ENCODE data around the gene SLC16A7. TPM values are rescaled to one million over a fixed set of nuclear protein-coding genes. Genes with fewer than 3 reads are reported as not detected.

SLC16A7 gene
- total RNA-seq, 1 donor, result 170 TPM

- TF ChIP-seq CTCF (IDR thresholded peaks at IDR 0.05; ENCODE audit: insufficient read depth, low read length), result no peak
- DNase-seq (ENCODE audit: low read depth), result no peak
- no peak overlapping the region for H3K4me3 ChIP-seq (ENCODE audit: low read depth, low read length)
Measured at GRCh38 chr12:59624732-59625460, 29.1 kb downstream of the SLC16A7 start.

- H3K4me3 ChIP-seq (ENCODE audit: low read depth, low read length), result no peak overlapping the region
- no peak for TF ChIP-seq CTCF (IDR thresholded peaks at IDR 0.05; ENCODE audit: insufficient read depth, low read length)
- peak; percentile 13 for DNase-seq (ENCODE audit: low read depth)
Measured at GRCh38 chr12:59626382-59626781, 30.6 kb downstream of the SLC16A7 start.

- no peak overlapping the region for H3K4me3 ChIP-seq (ENCODE audit: low read depth, low read length)
- DNase-seq (ENCODE audit: low read depth), result no peak
- no peak for TF ChIP-seq CTCF (IDR thresholded peaks at IDR 0.05; ENCODE audit: insufficient read depth, low read length)
Measured at GRCh38 chr12:59627582-59627981, 31.8 kb downstream of the SLC16A7 start.

GRCh38 chr12:59629890-59630289 is 34.1 kb downstream of the SLC16A7 start:
- no peak for TF ChIP-seq CTCF (IDR thresholded peaks at IDR 0.05; ENCODE audit: insufficient read depth, low read length)

GRCh38 chr12:59632408-59632807 is 36.6 kb downstream of the SLC16A7 start:
- no peak overlapping the region for H3K4me3 ChIP-seq (ENCODE audit: low read depth, low read length)
- no peak for DNase-seq (ENCODE audit: low read depth)
- no peak for TF ChIP-seq CTCF (IDR thresholded peaks at IDR 0.05; ENCODE audit: insufficient read depth, low read length)

More at GRCh38 chr12:59629890-59630289, 34.1 kb downstream of the SLC16A7 start:
- no peak for DNase-seq (ENCODE audit: low read depth)
- no peak overlapping the region for H3K4me3 ChIP-seq (ENCODE audit: low read depth, low read length)

GRCh38 chr12:59634254-59634653 is 38.4 kb downstream of the SLC16A7 start:
- TF ChIP-seq CTCF (IDR thresholded peaks at IDR 0.05; ENCODE audit: insufficient read depth, low read length), result no peak
- H3K4me3 ChIP-seq (ENCODE audit: low read depth, low read length), result no peak overlapping the region
- DNase-seq (ENCODE audit: low read depth), result no peak

All from fibroblast of the aortic adventitia (primary cell).